HG02938 (cell line): ENCODE measurements around the gene CCDC192.
"Not testable (repeated sequence)": the region's sequence is repeated elsewhere in the genome, so short reads cannot be mapped to it uniquely, and the experiment has no call there.

Source experiments
- ATAC-seq: cut with Tn5 transposase; IDR thresholded peaks from one replicate; pipeline ENCODE4 v1.9.1; 2021; ENCODE audit warnings: mild to moderate bottlenecking, moderate library complexity; ENCODE audit not compliant: unreplicated experiment

CCDC192 gene, protein sequence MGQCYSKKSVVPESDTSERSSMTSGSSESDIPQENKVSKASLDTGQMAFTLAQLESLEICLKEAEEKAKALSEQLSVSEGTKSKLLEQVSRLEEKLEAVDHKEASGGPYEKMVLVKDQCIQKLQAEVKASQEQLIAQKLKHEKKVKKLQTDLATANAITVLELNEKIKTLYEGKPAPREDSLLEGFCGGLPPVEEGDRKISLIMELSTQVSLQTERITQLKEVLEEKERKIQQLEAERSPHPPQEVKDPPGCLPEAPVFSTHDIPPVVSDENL

DNA sequence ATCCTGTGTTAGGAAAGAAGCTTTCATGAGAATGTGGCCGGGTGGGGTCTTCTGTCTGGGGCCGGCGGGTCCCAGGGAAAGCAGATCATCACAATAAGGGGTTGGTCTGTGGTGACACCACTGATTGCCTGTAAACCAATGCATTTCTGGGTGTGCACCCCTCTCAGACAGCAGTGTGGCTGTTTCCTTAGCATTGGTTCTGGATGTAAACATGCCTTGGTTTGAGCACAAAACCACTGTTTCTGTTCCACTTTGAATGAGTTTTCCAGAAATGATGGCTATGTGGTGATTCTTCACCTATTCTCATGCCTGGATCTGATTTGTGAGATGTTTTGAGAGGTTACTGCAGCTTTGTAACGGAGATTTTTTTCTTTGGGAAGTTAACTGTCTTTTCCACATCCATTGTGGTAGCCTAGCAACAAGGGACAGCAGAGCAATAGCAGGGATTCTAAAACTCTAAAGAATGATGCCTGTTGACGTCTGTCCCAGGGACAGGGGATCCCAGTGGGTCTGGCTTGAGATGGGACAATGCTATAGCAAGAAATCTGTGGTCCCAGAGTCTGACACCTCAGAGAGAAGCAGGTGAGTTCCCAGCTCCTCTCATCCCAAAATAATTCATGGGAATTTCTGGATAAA, at the start of gene CCDC192:
Gene CCDC192 (plus strand): TSS at position 466 of the 636 bp plus-strand sequence. CDS start 55 bp downstream, at position 521.
- no peak for ATAC-seq

DNA sequence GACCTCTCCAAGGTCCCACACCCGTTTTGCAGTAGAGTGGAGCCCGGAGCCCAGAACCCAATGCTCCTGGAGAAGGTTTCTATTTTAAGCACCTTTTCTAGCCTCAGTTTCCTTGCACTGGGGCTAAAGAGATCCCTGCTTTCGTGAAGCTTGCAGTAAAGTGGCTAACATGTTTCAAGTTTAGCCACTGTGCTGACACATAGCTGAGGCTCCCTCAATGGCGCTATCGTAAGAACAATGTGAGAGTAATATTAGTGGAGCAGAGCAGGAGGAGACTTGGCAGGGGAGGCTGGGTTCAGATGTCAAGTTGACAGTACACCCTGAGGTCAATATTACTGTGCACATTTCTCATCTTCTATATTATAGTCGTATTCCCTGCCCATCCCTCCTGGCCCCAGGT, 46.4 kb upstream of the CCDC192 start:
- ATAC-seq: no peak

DNA sequence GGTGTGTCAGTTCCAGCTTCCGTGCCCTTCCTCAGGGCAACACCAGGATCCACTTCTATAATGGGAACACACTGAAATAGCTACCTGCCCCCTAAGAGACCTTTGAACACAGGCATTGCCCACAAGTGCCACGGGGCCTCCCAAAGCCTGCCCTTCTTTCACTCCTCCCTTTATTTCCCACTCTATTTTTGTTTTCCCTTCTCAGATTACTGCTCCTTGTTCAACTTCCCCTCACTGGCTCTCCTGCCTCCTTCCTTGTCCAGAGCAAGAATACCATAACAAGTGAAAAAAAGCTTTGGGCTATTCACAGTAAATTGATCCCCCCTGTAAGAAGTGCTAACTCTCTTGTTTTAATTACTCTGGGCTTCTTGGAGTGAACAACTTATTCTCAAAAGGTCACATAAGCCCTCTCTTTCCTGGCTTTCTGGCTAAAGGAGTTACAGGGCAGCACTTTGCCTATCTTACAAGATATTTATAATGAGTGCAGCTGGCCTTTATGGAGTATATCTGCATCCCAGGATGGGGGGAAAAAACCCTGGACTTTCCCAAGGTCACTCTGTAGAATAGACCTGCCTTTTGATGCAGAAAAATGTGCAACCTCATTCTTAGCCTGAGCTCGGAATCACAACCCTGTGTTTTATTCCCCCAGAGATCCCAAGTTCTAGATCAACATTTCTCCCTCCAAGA, 43.0 kb upstream of the CCDC192 start:
- ATAC-seq: no peak

DNA sequence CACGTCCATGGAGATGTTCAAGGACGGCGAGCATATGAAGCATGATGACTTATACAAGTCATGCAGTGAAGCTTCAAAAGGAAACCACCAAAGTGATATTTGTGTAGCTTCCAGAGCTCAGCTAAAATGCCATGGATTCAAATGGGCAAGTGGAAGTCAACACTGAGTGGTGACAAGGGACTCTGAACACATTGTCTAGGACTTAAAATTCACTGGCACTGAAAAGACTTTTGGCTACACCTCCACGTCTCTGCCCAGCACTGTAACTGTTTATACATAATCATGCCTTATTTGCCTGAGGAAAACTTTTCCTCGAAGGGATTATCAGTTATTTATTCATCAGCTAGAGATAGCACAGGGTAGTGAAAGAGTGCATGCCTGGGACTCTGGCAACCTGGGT, 39.1 kb upstream of the CCDC192 start:
- no peak for ATAC-seq

DNA sequence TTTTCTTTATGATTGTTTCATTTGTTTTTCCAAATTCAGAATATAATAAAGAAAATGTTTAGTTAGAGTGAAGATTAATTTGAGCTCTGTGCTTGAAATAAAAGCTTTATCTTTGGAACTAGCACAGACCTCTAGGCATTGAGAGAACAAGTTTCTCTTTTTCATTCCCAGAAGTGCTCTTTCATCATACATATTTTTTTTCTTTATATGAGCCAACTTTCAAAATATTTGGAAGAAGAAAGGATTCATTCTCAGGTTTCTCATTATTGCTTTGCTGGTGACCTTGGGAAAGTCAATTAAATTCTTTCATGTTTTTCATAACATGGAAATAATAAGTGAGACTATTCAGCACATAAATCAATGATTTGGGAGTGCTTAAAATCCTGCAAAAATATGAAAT, 37.5 kb upstream of the CCDC192 start:
- ATAC-seq: no peak

DNA sequence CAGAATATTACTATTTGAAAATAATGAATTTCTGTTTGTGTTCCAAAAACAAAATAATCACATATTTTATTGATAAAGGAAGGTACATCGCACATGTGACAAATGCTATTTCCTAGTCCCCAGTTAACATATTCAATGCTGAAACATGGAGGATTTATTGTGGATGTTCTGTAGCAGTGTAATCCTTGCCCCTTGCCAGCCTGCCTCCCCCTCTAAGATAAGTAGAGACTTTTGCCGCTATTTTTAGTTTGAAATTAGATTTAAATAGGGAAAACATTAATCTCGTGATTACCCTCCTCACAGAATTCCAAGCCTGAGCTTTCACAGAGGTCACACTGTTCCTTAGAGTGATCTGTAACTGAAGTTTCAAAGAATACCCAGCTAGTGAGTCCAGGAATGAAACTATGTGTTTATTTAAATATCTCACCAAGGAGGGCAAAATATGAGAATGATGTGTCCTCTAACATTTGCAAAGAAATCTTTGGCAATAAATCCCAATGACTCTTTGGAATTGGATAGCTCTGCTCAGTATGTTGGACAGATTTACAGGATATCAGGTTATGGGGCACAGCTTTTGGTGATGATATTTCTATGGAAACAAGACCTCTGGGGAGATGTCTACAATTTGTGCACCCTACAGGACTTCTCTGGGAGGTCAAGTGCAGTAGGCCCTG, 37.0 kb upstream of the CCDC192 start:
- ATAC-seq: no peak

DNA sequence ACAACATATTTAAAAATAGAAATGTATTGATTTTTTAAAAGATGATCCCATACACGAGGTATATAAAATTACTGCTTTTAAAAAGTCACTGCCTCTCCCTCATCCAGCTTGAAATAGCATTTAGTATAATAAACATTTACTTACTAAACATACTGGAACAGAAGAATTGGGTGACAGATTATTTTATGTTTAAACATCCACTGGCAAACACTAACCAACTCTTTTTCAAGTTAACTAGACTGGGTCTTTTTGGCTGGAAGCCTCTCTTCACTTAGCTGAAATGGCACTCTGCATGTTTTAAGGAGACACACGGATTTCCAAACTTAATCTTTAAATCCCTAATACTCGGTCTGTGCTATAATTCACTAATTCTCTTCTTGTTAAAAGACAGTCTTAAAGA, 35.3 kb upstream of the CCDC192 start:
- ATAC-seq: no peak

DNA sequence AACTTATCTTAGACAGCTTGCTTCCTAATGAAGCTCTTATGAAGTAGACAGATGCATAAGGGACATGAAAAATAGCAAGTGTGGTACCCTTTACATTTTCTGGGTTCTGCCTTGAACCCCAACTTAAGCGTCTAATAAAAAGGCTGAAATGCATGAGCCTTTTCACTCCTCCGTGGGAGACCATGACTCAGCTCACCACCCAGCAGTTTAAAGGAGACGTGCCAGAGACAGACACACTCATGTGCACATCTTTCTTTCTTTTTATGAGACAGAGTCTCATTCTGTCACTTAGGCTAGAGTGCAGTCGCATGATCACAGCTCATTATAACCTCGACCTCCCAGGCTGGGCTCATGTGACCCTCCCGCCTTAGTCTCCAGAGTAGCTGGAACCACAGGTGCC, 32.0 kb upstream of the CCDC192 start:
- ATAC-seq: no peak

DNA sequence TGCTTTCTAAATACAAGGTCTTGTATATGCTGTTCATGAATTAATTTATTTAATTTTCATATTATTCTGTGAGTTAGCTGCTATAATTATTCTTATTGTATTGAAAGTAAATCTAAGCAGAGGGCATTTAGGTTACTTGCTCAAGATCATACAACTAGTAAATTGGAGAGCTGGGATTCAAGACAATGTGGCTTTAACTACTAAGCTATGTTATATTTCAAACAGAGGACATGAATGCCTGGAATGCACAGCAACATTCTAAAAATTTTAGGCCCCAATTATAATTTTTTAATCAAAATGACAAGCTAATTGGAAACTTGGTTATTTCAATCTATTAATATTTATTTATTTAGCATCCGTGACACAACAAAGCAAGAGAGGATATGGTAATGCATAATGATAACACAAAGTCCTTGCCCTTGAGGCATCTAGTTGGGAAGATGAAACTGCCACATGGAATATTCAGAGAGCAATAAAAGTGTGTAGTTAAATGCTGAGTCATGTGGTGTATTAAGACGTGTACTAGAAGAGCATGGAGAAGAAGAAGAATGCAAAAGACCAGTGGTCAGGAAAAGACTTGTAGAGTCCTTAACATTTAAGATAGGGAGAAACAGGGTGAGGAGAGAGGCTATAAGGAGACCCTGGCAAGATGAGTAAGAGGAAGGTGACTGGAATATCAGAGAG, 29.9 kb upstream of the CCDC192 start:
- ATAC-seq: no peak

DNA sequence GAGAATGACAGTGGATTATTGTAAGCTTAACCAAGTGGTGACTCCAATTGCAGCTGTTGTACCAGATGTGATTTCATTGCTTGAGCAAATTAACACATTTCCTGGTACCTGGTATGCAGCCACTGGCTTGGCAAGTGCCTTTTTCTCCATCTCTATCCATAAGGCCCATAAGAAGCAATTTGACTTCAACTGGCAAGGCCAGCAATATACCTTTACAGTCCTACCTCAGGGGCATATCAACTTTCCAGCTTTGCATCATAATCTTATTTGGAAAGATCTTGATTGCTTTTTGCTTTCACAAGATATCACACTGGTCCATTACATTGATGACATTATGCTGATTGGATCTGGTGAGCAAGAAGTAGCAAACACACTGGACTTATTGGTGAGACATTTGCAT, 26.2 kb upstream of the CCDC192 start:
- ATAC-seq: not testable (repeated sequence)

DNA sequence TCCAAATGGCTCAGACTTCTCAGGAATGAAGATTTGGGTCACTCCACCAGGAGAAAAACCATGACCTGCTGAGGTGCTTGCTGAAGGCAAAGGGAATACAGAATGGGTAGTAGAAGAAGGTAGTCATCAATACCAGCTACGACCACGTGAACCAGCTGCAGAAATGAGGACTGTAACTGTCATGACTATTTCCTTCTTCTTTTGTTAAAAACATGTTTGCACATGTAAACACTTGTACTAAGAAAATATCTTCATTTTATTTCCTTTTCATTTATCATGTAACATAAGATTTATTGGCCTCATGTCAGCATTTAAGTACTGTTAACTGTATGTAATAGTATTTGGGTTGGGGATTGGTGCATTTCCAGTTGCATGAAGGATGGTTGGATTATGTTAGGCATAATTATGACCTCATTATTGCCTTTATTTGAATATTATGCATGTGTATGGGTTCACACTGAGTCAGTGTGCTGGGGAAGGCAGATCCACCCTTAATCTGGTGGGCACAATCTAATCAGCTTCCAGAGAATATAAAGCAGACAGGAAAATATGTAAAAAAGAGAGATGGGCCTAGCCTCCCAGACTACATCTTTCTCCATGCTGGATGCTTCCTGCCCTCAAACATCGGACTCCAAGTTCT, 23.4 kb upstream of the CCDC192 start:
- ATAC-seq: not testable (repeated sequence)

DNA sequence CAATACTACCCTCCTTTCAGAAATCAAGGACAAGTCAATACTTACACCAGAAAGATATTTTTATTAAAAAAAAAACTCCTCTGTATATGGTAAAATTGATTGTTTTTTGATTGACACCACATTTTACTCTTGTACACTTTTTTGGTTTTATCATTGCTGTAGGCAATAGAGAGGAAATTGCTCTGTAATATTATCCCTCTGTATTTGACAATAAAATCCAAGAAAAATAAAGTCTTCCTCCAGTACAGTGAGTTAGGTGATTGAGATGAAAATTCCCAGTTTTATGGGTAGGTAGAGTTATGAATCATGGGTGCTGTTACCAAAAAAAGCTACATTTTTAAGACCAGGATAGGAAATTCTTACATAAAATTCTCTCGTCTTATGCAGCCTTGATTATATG, 22.6 kb upstream of the CCDC192 start:
- ATAC-seq: no peak

DNA sequence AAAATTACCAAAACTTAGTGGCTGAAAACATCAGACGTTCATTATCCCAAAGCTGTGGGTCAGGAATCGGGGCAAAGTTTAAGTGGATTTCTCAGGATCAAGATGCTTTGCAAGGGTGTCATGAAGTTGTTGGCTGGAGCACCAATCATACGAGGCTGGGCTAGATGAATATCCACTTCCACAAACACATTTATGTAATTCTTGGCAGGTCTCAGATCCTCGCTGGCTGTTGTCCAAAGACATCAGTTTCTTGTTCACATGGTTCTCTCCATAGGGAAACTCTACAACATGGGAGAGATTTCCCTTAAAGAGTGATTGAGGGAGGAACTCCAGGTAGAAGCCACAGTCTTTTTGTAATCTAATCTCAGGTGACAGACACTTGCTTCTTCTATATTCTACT, 20.2 kb upstream of the CCDC192 start:
- ATAC-seq: no peak

DNA sequence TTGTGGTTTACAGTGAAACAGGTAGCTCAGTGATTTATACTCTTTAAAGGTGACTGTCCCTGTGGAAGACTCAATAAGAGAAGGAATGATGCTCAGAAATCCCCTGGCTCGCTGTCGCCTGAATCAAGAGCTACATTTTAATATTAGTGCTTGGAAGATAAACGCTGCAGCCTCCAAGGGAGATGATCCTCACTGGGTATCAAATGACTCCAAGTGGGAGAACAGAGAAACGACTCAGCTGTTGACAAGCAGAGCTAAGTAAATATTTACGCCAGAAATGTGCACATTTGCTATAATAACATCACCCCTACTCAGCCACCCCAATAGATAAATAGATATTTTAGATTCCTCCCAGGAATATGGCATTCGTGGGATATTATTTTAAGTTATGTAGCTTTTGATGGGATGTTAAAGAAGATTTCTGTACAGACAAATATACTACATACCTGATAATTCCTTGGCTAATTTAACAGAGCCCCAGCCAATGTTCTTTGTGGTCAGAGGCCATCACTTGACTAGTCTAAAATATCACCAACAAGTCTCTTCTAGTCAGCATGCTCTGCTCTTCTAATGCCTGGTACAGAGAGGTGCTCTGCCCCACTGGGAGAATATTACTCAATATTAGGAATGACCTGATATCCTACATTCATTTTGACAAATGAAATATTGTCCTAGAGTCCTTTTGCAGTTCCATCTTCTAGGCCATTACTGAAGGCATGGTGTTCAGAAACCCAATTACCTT, 18.3 kb upstream of the CCDC192 start:
- no peak for ATAC-seq

DNA sequence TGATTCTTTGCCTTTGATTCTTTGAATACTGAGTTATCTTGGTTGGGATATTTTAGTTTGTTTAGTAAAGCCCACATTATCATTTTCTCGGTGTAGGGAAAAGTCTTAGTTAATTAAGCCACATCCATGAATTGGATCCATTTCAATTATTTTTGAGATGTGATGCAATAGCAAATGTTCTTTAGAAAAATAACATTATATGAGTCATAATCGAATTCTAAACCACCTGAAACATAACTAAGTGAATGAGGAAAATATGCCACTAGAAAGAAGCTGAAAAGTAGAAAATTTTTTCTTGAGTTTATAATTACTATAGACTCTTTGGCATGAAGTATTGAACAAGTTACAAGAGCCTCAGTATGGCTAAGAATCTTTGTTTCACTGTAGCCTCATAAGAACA, 17.5 kb upstream of the CCDC192 start:
- no peak for ATAC-seq

DNA sequence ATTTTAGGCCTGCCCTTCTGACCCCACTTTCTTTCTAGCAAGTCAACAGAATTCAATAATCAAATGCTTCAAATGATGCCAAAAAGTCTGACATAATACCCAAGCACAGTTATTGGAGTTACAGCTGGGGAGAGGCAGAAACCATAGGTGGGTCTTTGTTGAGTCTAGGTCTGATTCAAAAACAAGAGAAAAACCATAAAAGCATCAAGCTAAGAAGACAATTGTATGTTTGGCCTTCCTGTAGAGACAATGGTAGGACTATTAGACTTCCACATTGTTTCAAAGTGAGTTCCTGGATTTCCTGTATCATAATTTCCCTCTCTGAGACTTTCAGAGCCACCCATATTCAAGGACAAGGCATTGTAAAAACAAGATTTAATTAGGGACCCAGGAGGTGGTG, 16.8 kb upstream of the CCDC192 start:
- ATAC-seq: no peak

DNA sequence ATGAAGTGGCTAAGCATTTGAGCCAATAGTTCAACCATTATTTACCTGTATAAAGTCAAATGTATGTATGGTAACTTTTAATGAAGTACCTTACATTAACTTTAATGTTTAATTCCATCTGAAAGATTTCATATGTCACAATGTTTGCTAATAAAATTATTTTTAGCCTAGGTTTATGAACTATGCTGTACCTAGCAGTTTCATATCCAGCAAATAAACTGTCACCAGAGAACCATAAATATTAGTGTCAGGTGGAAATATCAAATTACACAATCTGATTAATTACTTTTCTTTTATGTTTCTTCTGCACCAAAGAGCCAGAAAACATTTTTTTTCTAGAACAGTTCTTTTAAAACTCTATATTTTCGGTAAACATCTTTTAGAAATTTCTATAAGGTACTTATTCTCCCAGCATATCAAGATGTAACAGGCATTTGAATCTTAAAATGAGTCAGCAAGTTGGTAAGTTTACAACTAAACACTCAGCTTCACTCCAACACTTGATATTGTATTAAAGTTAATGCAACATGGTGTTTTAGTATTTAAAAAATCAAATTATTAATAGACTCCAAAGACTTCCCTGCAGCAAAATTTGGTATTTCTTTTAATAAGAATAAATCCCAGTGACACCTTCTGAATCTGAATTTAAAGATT, 8.5 kb upstream of the CCDC192 start:
- no peak for ATAC-seq

DNA sequence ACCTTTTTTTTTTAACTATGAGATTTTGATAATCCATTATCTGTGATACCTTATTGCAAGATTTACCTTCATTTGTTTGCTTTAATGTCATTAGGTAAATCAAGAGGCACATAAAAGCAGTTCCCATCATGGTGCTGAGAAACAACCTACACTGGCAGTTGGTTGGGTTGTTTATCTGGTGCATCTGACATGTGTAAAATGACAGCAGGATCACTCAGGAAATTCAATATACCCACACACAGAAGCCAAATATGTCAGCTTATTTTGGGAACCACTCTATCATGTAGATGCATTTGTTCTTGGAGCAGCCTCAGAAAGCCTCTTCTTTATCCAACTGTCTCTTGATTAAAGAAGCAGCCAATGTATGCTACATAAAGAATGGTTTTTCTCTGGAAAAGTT, 7.8 kb upstream of the CCDC192 start:
- ATAC-seq: no peak

DNA sequence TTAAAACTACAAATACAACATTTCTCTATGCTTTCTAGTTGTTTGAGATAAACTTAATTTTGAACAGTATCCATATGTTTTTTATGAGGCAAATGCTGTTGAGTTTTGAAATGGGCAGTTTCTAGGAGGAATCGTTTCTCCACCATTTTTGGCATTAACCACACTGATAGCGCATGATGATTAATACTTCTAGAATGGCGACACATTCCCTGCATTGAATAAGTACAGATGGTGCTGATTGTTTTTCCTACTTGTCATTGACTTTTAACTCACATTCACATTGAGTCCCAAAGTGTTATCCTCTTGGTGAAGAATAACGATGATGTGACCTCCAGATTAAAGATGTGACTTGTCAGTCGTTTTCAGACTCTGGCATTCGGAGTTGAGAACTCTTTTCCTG, 6.5 kb upstream of the CCDC192 start:
- ATAC-seq: no peak
